B cell (primary cell): ENCODE measurements around the gene ESRP2. TPM values are rescaled to one million over a fixed set of nuclear protein-coding genes. Genes with fewer than 3 reads are reported as not detected.

ENCODE experiments used
- ATAC-seq: fragments of 200-7000 bp; cut with Tn5 transposase; one replicate; pipeline ENCODE4 v1.10.0; 2021; ENCODE audit warnings: low read depth, mild to moderate bottlenecking, moderate number of reproducible peaks, moderate library complexity
- CTCF ChIA-PET: fragments of 350-600 bp; sonication (Branson Sonifier 250); formaldehyde crosslinking; loops from one replicate; lab custom pipeline; 2021; ENCODE audit warnings: antibody characterized with exemption, inconsistent platforms; lab: Charles Lee
- POLR2A ChIA-PET: fragments of 350-600 bp; sonication (Branson Sonifier 250); formaldehyde crosslinking; loops from one replicate; lab custom pipeline; 2021; ENCODE audit warnings: antibody characterized with exemption; lab: Charles Lee
- DNase-seq: peaks from one replicate; pipeline ENCODE4 v3.0.0; 2013
- H2AFZ ChIP-seq: 2 replicates; pipeline ENCODE4 v1.6.1; 2012; ENCODE audit warnings: mild to moderate bottlenecking, low read depth, low read length; ENCODE audit not compliant: insufficient read depth, poor library complexity, severe bottlenecking
- H3K27ac ChIP-seq, 2 donors: 1 replicate in 1 of 2; 2 replicates in 1 of 2; pipeline ENCODE4 v1.5.1; 2012 to 2013; ENCODE audit warnings: low read length in 2 of 2, mild to moderate bottlenecking in 2 of 2, moderate library complexity in 1 of 2
- H3K27me3 ChIP-seq, 4 experiments: fragments of 200-600 bp in 1 of 4; sonication (generic) in 1 of 4; replicated peaks in 1 of 4; 1 replicate in 2 of 4; 2 replicates in 2 of 4; pipeline versions ENCODE4 v1.6.1 to v1.7.0; 2013 to 2016; ENCODE audit warnings: low read length in 3 of 4, mild to moderate bottlenecking in 2 of 4, mixed read lengths in 1 of 4, moderate library complexity in 1 of 4; ENCODE audit not compliant: insufficient read depth in 4 of 4, control insufficient read depth in 3 of 4; ENCODE audit errors: control extremely low read depth in 1 of 4
- H3K36me3 ChIP-seq, 2 experiments: replicated peaks in 1 of 2; 1 replicate in 1 of 2; 2 replicates in 1 of 2; pipeline versions ENCODE4 v1.6.1 to v1.7.1; 2013; ENCODE audit warnings: low read length in 1 of 2; ENCODE audit not compliant: insufficient read depth in 2 of 2, control insufficient read depth in 1 of 2; ENCODE audit errors: control extremely low read depth in 1 of 2, extremely low read depth in 1 of 2
- H3K4me1 ChIP-seq, 2 donors: fragments of 200-600 bp in 1 of 2; sonication (generic) in 1 of 2; 1 replicate in 1 of 2; 2 replicates in 1 of 2; pipeline versions ENCODE4 v1.5.1 to v1.6.1; 2013 to 2017; ENCODE audit warnings: low read length in 2 of 2; ENCODE audit not compliant: control insufficient read depth in 2 of 2, insufficient read depth in 2 of 2
- H3K4me2 ChIP-seq: replicated peaks from 2 replicates; pipeline ENCODE3; 2012; ENCODE audit warnings: mild to moderate bottlenecking, low read depth, low read length; ENCODE audit not compliant: poor library complexity, severe bottlenecking
- H3K4me3 ChIP-seq, 5 experiments: fragments of 200-600 bp in 1 of 5; sonication (generic) in 1 of 5; 1 replicate in 3 of 5; 2 replicates in 2 of 5; pipeline versions ENCODE4 v1.5.1 to v1.7.0; 2011 to 2016; ENCODE audit warnings: low read length in 4 of 5, mild to moderate bottlenecking in 4 of 5, low read depth in 2 of 5, control low read depth in 1 of 5, moderate library complexity in 1 of 5; ENCODE audit not compliant: insufficient read depth in 1 of 5; ENCODE audit errors: control extremely low read depth in 1 of 5, extremely low read depth in 1 of 5
- H3K79me2 ChIP-seq: fragments of 200-600 bp; sonication (generic); one replicate; pipeline ENCODE4 v1.6.0; 2016; ENCODE audit warnings: low read length; ENCODE audit not compliant: control insufficient read depth, insufficient read depth
- H3K9ac ChIP-seq: fragments of 200-600 bp; sonication (generic); 2 replicates; pipeline ENCODE4 v1.6.1; 2017; ENCODE audit warnings: mild to moderate bottlenecking, low read length, moderate library complexity
- H3K9me3 ChIP-seq, 3 donors: one replicate each; pipeline versions ENCODE4 v1.6.1 to v1.7.1; 2013; ENCODE audit warnings: low read length in 2 of 3; ENCODE audit not compliant: control insufficient read depth in 2 of 3, insufficient read depth in 1 of 3; ENCODE audit errors: control extremely low read depth in 1 of 3
- H4K20me1 ChIP-seq: 2 replicates; pipeline ENCODE4 v1.6.0; 2012; ENCODE audit warnings: mild to moderate bottlenecking, low read length; ENCODE audit not compliant: insufficient read depth, control insufficient read depth, poor library complexity, severe bottlenecking
- H3K27ac Mint-ChIP-seq: one replicate; pipeline ENCODE4 v1.8.0; 2021; ENCODE audit warnings: mixed read lengths
- H3K27me3 Mint-ChIP-seq: one replicate; pipeline ENCODE4 v1.8.0; 2021; ENCODE audit warnings: mixed read lengths
- H3K4me1 Mint-ChIP-seq: one replicate; pipeline ENCODE4 v1.8.0; 2021; ENCODE audit warnings: mixed read lengths
- H3K4me3 Mint-ChIP-seq: one replicate; pipeline ENCODE4 v1.8.0; 2021; ENCODE audit warnings: mixed read lengths
- H3K9me3 Mint-ChIP-seq: one replicate; pipeline ENCODE4 v1.8.0; 2022; ENCODE audit warnings: mixed read lengths; ENCODE audit not compliant: insufficient read depth
- EZH2 ChIP-seq: IDR thresholded peaks from 2 replicates; pipeline ENCODE4 v1.6.1; 2012; ENCODE audit warnings: borderline replicate concordance, low read depth, mild to moderate bottlenecking, moderate library complexity, low read length; ENCODE audit not compliant: insufficient read depth, poor library complexity, severe bottlenecking
- WGBS: methylation state at CpG from one replicate; pipeline ENCODE4 v1.1.5; 2013; ENCODE audit warnings: missing lambda C conversion rate; ENCODE audit not compliant: insufficient coverage; 5-methylcytosine and 5-hydroxymethylcytosine counted together
- intact Hi-C: fragments of 100-400 bp; cut with micrococcal nuclease; formaldehyde crosslinking; loops from one replicate; pipeline ENCODE4 v1.10.0; 2022
- polyA plus RNA-seq: library from polyadenylated mRNA; depleted of rRNA; stranded (reverse); fragments of >200 nt; gene quantifications from 2 replicates; pipeline ENCODE4 v1.2.3, GENCODE V29; 2012
- total RNA-seq, 2 donors: library from RNA; stranded (reverse); fragments of 120-200 nt in 1 of 2; gene quantifications; 1 replicate in 1 of 2; 2 replicates in 1 of 2; pipeline versions ENCODE4 v1.2.3 to v1.2.4, GENCODE V29; 2013 to 2022
- TF ChIP-seq, protein P1 (sequence below): fragments of 200-600 bp; IDR thresholded peaks from one replicate; pipeline ENCODE4 v1.8.0; 2022; ENCODE audit warnings: antibody characterized with exemption, mild to moderate bottlenecking

Gene ESRP2
- total and polyA plus RNA-seq, 2 donors (not counting 1 experiment from before 2014, with no cell fraction given) = 0.09 TPM; not detected in 1

- H3K9ac ChIP-seq = no peak overlapping the region
- Mint-ChIP-seq H3K9me3 (no peaks in the 10 kb centered on the region), H3K27ac (no peak overlapping the region), H3K4me3 (no peak overlapping the region), H3K4me1 (no peaks in the 10 kb centered on the region), H3K27me3 (no peaks in the 10 kb centered on the region)
- H2AFZ ChIP-seq = no peak overlapping the region
- H3K4me3 ChIP-seq = no peak overlapping the region
- no peak overlapping the region for H3K27ac ChIP-seq
- peaks cover 21 to 71% of the 10 kb centered on the region in 2 experiments for H3K36me3 ChIP-seq
- ATAC-seq (no peak), DNase-seq (no peak)
- peaks cover 22% of the 10 kb centered on the region for H3K79me2 ChIP-seq
- H3K4me1 ChIP-seq = no peaks in the 10 kb centered on the region
- no peaks in the 10 kb centered on the region for H3K27me3 ChIP-seq
- peaks cover 0 to 8% (median 0%) of the 10 kb centered on the region in 3 donors for H3K9me3 ChIP-seq
- TF ChIP-seq, protein P1, sequence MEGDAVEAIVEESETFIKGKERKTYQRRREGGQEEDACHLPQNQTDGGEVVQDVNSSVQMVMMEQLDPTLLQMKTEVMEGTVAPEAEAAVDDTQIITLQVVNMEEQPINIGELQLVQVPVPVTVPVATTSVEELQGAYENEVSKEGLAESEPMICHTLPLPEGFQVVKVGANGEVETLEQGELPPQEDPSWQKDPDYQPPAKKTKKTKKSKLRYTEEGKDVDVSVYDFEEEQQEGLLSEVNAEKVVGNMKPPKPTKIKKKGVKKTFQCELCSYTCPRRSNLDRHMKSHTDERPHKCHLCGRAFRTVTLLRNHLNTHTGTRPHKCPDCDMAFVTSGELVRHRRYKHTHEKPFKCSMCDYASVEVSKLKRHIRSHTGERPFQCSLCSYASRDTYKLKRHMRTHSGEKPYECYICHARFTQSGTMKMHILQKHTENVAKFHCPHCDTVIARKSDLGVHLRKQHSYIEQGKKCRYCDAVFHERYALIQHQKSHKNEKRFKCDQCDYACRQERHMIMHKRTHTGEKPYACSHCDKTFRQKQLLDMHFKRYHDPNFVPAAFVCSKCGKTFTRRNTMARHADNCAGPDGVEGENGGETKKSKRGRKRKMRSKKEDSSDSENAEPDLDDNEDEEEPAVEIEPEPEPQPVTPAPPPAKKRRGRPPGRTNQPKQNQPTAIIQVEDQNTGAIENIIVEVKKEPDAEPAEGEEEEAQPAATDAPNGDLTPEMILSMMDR = no peak
- TF ChIP-seq EZH2 = no peak
- H3K4me2 ChIP-seq = no peak overlapping the region
- intact Hi-C loops = no loop called here
- ChIA-PET CTCF (no interaction called here), POLR2A (no interaction called here)
- peaks cover 18% of the 10 kb centered on the region for H4K20me1 ChIP-seq
- WGBS = 83% methylated on average over 2 of the region's 2 CpGs
Measured at GRCh38 chr16:68187505-68187904, 48.4 kb downstream of the ESRP2 start.

GRCh38 chr16:68186877-68187276 is 49.0 kb downstream of the ESRP2 start:
- H3K9me3 ChIP-seq = peaks cover 0 to 8% (median 0%) of the 10 kb centered on the region in 3 donors
- H3K4me2 ChIP-seq = no peak overlapping the region
- TF ChIP-seq, protein P1 = no peak
- no peak for TF ChIP-seq EZH2
- intact Hi-C loops = no loop called here
- DNase-seq (no peak), ATAC-seq (no peak)
- H3K9ac ChIP-seq = no peak overlapping the region
- no peak overlapping the region for H2AFZ ChIP-seq
- no peaks in the 10 kb centered on the region for H3K27me3 ChIP-seq
- Mint-ChIP-seq H3K9me3 (no peaks in the 10 kb centered on the region), H3K4me1 (no peaks in the 10 kb centered on the region), H3K27ac (no peak overlapping the region), H3K4me3 (no peak overlapping the region), H3K27me3 (no peaks in the 10 kb centered on the region)
- 92% methylated on average over 7 of the region's 7 CpGs for WGBS
- no peak overlapping the region for H3K4me3 ChIP-seq
- no peaks in the 10 kb centered on the region for H3K4me1 ChIP-seq
- ChIA-PET POLR2A (no interaction called here), CTCF (no interaction called here)
- H3K27ac ChIP-seq = no peak overlapping the region
- peaks cover 18% of the 10 kb centered on the region for H4K20me1 ChIP-seq
- peaks cover 19% of the 10 kb centered on the region for H3K79me2 ChIP-seq
- peaks cover 23 to 74% of the 10 kb centered on the region in 2 experiments for H3K36me3 ChIP-seq
